ENCODE data around the gene GRAMD1C. TPM values are rescaled to one million over a fixed set of nuclear protein-coding genes. Genes with fewer than 3 reads are reported as not detected.
A peak's percentile ranks its signal among the peaks of the same experiment; 100 is the strongest.

The GRAMD1C gene
- total RNA-seq, 2 experiments from 2014 or later = 0.29 to 0.61 TPM

DNA sequence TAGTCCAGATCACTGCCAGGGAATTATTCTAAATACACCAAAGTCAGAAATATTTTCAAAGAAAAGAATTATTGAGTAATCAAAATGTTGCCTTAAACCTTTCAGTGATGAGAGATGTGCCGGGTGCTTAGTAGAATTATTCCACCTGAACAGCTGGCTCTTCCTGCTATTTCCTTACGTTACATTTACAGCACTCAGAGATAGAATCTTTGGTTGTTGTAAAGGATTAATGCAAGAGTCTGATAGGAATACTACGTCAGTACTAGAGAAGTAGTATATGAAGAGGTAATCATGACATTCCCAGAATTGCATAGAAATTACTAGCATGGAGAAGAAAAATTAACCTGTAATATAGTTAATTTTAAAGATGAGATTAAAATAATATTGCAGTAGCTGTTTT is 58.3 kb downstream of the GRAMD1C start:
- no peak for DNase-seq
- no peak for TF ChIP-seq CTCF (IDR thresholded peaks at IDR 0.05)
- Mint-ChIP-seq H3K4me3 (no peak overlapping the region), H3K27ac (no peak overlapping the region), H3K9me3 (no peaks in the 10 kb centered on the region), H3K36me3 (ENCODE audit: low read depth) (no peaks in the 10 kb centered on the region), H3K4me1 (ENCODE audit: low read depth) (peaks cover 6% of the 10 kb centered on the region), H3K27me3 (no peaks in the 10 kb centered on the region)
- CTCF ChIA-PET = interaction anchor here (0.8 to 3.7 kb wide), 6 partner anchors 9 to 52 kb away, joined by 3 to 11 read pairs (median 3); no protein-coding TSS in a partner anchor
- ATAC-seq = no peak
- POLR2A ChIA-PET = no interaction called here
- intact Hi-C loops (cut with micrococcal nuclease) = no loop called here

GRCh38 chr3:113897373-113897777 is 58.8 kb downstream of the GRAMD1C start:
- H3K27me3 Mint-ChIP-seq = no peaks in the 10 kb centered on the region
- CTCF ChIA-PET = interaction anchor here (0.8 to 3.7 kb wide), 5 partner anchors 9 to 53 kb away, joined by 3 to 11 read pairs (median 3); no protein-coding TSS in a partner anchor

DNA sequence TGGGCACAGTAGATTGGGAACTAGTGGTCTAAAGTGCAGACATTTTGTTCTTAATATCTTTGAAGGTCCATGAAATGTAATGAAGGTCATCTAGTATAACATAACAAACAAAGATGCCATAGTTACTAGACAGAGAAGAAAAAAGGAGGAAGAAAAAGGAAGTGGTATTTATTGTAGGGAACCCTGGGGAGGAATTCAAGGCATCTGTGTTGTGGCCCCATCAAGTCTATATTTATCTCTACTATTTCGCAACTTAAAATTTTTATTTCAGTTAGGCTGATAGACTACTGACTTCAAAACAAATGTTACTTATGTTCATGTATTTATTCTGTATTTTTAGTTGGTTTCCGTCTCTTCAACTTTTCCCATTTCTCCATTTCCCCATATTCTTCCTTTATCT is 60.3 kb downstream of the GRAMD1C start:
- ChIA-PET CTCF (interaction anchor here (1.2 to 3.7 kb wide), 3 partner anchors 11 to 54 kb away, joined by 3 to 11 read pairs (median 4); no protein-coding TSS in a partner anchor), POLR2A (no interaction called here)
- Mint-ChIP-seq H3K27ac (no peak overlapping the region), H3K4me3 (no peak overlapping the region), H3K36me3 (ENCODE audit: low read depth) (no peaks in the 10 kb centered on the region), H3K27me3 (no peaks in the 10 kb centered on the region), H3K9me3 (no peaks in the 10 kb centered on the region), H3K4me1 (ENCODE audit: low read depth) (peaks cover 6% of the 10 kb centered on the region)
- ATAC-seq = no peak
- intact Hi-C loops (cut with micrococcal nuclease) = no loop called here
- TF ChIP-seq CTCF (IDR thresholded peaks at IDR 0.05) = no peak
- no peak for DNase-seq

More at GRCh38 chr3:113897373-113897777, 58.8 kb downstream of the GRAMD1C start:
- H3K4me3 Mint-ChIP-seq = no peak overlapping the region
- no peaks in the 10 kb centered on the region for H3K36me3 Mint-ChIP-seq (ENCODE audit: low read depth)
- intact Hi-C loops (cut with micrococcal nuclease) = no loop called here
- ATAC-seq (peak; percentile 56), DNase-seq (no peak)
- no peak for TF ChIP-seq CTCF (IDR thresholded peaks at IDR 0.05)
- POLR2A ChIA-PET = no interaction called here
- H3K4me1 Mint-ChIP-seq (ENCODE audit: low read depth) = peaks cover 6% of the 10 kb centered on the region
- H3K27ac Mint-ChIP-seq = no peak overlapping the region
- H3K9me3 Mint-ChIP-seq = no peaks in the 10 kb centered on the region

DNA sequence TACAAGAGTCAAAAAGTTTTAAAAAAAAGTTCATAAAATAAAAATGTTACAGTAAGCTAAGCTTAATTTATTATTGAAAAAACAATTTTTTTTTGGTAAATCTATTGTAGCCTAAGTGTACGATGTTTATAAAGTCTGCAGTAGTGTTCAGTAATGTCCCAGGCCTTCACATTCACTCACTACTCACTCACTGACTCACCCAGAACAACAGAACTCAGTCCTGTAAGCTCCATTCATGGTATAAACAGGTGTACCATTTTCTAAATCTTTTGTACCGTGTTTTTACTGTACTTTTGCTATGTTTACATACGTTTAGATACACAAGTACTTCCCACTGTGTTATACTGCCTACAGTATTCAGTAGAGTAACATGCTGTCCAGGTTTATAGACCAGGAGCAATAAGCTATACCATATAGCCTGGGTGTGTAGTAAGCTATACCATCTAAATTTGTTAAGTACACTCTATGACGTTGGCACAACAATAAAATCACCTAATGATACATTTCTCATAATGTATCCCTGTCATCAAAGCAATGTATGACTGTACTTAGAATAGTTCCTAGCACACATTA is 68.1 kb downstream of the GRAMD1C start:
- TF ChIP-seq CTCF (IDR thresholded peaks at IDR 0.05) = no peak
- ChIA-PET POLR2A (interaction anchor here (0.6 kb wide), 1 partner anchor 303 kb away, joined by 4 read pairs; no protein-coding TSS in a partner anchor), CTCF (interaction anchor here (0.8 to 1.6 kb wide), 4 partner anchors 10 to 68 kb away, joined by 3 to 8 read pairs (median 3); partner anchors contain the start of gene GRAMD1C)
- ATAC-seq = no peak
- H3K4me1 Mint-ChIP-seq (ENCODE audit: low read depth) = no peaks in the 10 kb centered on the region
- no peaks in the 10 kb centered on the region for H3K9me3 Mint-ChIP-seq
- DNase-seq = no peak
- no peaks in the 10 kb centered on the region for H3K27me3 Mint-ChIP-seq
- no peak overlapping the region for H3K4me3 Mint-ChIP-seq
- intact Hi-C loops (cut with micrococcal nuclease) = no loop called here
- H3K27ac Mint-ChIP-seq = no peak overlapping the region
- H3K36me3 Mint-ChIP-seq (ENCODE audit: low read depth) = no peaks in the 10 kb centered on the region

- POLR2A ChIA-PET = no interaction called here
- no peaks in the 10 kb centered on the region for H3K36me3 Mint-ChIP-seq (ENCODE audit: low read depth)
- intact Hi-C loops (cut with micrococcal nuclease) = no loop called here
- no peak overlapping the region for H3K4me3 Mint-ChIP-seq
- H3K27ac Mint-ChIP-seq = no peak overlapping the region
- peaks cover 2% of the 10 kb centered on the region for H3K4me1 Mint-ChIP-seq (ENCODE audit: low read depth)
- no peaks in the 10 kb centered on the region for H3K9me3 Mint-ChIP-seq
- no peak for TF ChIP-seq CTCF (IDR thresholded peaks at IDR 0.05)
- CTCF ChIA-PET = interaction anchor here (1.0 to 7.4 kb wide), 4 partner anchors 10 to 64 kb away, joined by 3 to 70 read pairs (median 3); no protein-coding TSS in a partner anchor
- no peak for DNase-seq
- ATAC-seq = no peak
- no peaks in the 10 kb centered on the region for H3K27me3 Mint-ChIP-seq
These were observed 69.5 kb downstream of the GRAMD1C start for GRCh38 chr3:113908133-113908532.
